Hematopoietic multipotent progenitor cell treated with erythropoietin and hydrocortisone succinate and interleukin-3 and kit ligand, for 8 days (in vitro differentiated cells): ENCODE measurements around the gene KRTAP10-10.
"Not testable (repeated sequence)": the region's sequence is repeated elsewhere in the genome, so short reads cannot be mapped to it uniquely, and the experiment has no call there.

ENCODE experiments used
- DNase-seq: peaks from one replicate; pipeline ENCODE4 v3.0.0-alpha.2; 2015

The KRTAP10-10 gene

DNA sequence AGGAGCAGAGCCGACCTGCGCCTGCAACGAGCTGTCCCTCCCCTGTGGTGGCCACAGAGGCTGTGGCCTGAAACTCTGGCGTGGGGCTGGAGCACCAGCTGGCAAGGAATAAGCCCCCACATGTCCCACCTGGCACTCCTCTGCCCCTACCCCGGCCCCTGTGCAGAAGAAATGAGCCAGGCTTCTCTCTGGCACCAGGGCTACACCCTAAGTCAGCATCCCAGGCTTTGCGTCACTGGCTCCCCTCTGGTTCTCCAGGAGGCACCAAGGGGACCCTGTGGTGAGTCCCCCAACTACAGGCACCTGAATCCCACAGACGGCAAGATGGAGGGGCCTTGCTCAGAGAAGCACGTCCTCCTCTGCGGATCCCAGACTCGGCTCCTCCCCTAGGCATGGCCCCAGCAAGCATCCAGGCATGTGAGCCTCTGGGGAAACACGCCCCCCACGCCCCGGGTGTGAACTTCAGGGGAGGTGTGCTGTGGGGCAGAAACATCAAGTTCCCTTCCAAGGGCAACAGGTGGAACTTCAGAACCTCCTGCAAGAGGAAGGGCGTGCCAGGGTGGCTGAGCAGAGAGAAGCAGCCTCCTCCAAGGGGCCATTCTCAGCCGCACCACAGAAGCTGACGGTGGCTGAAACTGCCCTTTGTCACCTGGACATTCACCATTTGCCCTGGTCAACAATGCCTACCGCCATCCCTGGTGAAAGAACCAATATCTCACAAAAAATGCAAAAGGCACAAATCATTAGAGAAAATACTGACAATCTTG lies 33.9 kb upstream of the KRTAP10-10 start:
- no peak for DNase-seq

GRCh38 chr21:44603911-44604310 lies 33.2 kb upstream of the KRTAP10-10 start:
- no peak for DNase-seq

GRCh38 chr21:44606495-44606894 lies 30.7 kb upstream of the KRTAP10-10 start:
- DNase-seq = no peak

DNA sequence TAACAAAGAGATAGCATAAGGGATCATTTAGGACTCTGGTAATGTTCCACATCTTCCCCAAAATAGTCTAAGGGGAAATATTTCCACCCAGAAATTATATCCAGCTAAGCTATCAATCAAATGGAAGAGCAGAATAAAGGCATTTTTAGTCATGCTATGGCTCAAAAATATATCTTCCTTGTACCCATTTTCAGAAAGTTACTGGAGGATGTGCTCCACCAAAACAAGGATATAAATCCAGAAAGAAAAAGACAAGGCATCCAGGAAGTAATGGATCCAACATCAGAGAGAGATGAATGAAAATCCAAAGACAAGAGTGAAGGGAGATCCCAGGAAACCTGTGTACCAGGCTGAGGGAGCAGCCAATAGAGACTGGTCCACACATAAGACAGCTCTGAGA lies 28.0 kb upstream of the KRTAP10-10 start:
- no peak for DNase-seq

DNA sequence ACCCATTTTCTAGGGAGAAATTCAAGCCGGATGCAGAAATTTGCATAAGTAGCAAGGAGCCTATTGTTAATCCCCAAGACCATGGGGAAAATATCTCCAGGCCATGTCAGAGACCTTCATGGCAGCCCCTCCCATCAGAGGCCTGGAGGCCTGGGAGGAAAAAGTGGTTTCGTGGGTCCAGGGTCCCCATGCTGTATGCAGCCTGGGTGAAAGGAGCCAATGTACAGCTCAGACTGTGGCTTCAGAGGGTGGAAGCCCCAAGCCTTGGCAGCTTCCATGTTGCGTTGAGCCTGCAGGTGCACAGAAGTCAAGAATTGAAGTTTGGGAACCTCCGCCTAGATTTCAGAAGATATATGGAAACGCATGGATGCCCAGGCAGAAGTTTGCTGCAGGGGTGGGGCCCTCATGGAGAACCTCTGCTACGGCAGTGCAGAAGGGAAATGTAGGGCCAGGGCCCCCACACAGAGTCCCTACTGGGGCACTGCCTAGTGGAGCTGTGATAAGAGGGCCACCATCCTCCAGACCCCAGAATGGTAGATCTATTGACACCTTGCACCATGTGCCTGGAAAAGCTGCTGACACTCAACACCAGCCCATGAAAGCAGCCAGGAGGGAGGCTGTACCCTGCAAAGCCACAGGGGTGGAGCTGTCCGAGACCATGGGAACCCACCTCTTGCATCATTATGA lies 26.9 kb upstream of the KRTAP10-10 start:
- DNase-seq = not testable (repeated sequence)

GRCh38 chr21:44611551-44611950 lies 25.6 kb upstream of the KRTAP10-10 start:
- no peak for DNase-seq

DNA sequence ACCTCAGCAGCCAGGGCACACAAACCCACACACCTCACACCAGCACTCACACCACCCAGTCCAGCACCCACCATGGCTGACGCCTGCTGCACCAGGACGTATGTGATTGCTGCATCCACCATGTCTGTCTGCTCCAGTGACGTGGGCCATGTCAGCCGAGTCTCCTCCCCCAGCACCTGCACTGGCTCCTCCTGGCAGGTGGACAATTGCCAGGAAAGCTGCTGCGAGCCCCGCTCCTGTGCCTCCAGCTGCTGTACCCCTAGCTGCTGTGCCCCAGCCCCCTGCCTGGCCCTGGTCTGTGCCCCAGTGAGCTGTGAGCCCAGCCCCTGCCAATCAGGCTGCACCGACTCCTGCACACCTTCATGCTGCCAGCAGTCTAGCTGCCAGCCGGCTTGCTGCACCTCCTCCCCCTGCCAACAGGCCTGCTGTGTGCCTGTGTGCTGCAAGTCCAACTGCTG lies 25.1 kb upstream of the KRTAP10-10 start, which contains the start of gene KRTAP10-8:
KRTAP10-8 (plus strand) TSS at position 51 of the 458 bp plus-strand sequence; CDS start at position 73, 22 bp downstream.
- DNase-seq = no peak

- DNase-seq = no peak
These were observed 24.4 kb upstream of the KRTAP10-10 start for GRCh38 chr21:44612669-44613229.

GRCh38 chr21:44613386-44614155 lies 23.6 kb upstream of the KRTAP10-10 start:
- no peak for DNase-seq

DNA sequence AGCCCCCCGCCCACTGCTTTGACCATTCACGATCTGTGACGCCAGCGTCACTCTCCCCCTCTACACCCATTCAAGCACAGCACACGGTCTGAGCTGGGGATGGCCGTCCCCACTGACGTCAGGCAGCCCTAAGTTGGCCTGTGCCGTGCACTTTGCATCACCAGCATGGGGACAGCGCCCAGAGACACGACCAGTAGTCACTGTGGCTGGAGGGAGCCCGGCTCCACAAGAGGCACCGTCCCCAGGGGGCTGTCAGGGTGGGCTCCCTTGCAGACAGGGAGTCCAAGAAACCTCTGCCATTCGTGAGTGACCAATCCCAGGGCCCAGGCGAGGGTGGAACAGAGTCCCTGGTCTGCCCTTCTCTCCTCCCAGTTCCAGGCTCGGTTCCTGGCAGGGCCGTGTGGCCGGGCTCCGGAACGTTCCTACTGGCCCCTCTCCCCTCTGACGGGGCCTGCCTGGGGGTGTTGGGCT lies 23.0 kb upstream of the KRTAP10-10 start:
- no peak for DNase-seq

- no peak for DNase-seq
These were observed 22.2 kb upstream of the KRTAP10-10 start for GRCh38 chr21:44614961-44615391.

GRCh38 chr21:44615466-44615865 lies 21.7 kb upstream of the KRTAP10-10 start:
- DNase-seq = no peak

GRCh38 chr21:44615911-44616590 lies 21.1 kb upstream of the KRTAP10-10 start:
- no peak for DNase-seq

DNA sequence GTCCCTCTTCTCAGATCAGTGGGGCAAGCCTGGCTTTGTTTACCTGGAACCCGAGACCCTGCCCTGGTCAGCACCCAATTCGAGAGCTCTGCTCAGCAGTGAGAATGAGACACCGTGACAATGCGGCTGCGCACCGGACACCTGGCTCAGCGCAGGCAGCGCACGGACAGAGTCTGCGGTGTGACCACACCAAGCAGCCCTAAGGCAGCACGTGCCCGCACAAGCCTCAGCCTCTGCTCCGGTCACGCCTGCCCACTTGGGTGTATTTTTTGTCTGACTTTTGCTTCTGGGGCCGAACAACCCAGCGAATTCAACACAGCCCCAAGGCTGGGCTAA lies 20.6 kb upstream of the KRTAP10-10 start:
- no peak for DNase-seq

- DNase-seq = no peak
These were observed 20.1 kb upstream of the KRTAP10-10 start for GRCh38 chr21:44617071-44617501.

DNA sequence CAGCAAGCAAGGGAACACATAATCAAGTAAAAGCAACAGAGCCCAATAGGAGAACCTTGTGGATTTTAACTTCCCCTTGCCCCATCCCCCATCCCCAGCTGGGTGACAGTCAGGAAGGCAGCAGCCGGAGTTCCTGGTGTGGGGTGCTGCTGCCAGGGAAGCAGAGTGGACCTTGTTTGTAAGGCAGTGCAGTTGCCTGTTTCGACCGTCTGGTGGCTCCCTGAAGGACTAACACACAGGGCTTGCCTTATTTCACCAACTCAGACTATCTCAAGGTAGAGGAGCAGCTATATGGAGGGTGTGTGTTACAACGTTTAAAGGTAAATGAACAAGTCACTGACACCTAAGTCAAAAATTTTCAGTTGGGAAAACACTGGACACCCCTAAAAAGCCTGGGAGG lies 18.7 kb upstream of the KRTAP10-10 start:
- peak; percentile 34 for DNase-seq

DNA sequence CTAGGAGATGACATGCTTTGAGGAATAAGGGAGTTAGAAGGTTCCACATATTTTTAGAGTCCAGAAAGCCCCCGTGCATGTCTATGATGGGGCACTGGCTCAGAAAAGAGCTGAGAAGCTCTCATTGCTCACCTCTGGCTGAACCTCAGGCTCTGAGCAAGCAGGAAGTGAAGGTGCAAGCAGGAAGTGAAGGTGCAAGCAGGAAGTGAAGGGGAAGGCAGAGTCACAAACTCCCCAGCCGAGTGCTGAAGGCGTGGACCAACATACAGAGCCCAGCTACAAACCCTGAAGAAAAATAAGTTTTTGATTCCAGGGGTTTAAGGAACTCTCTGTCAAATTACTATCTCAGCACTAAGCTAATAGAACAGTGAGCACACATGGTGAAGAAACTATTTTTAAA lies 18.2 kb upstream of the KRTAP10-10 start:
- no peak for DNase-seq

- DNase-seq = no peak
These were observed 17.3 kb upstream of the KRTAP10-10 start for GRCh38 chr21:44619886-44620285.

DNA sequence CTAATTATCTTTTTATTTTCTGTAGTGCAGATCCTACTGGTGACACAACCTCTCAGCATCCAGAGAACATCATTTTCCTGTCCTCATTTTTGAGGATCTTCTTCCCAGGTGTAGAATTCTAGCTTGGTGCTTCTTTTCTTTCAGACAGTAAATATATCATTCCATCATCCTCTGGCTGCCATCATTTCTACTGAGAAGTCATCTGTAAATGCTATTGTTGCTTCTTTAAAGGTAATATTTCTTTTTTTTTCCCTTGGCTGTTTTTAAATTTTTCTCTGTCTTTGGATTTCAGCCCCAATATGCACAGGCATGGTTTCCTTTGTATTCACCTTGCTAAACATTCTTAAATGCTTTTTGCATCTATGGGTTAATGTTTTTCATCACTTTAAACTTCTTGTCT lies 13.6 kb upstream of the KRTAP10-10 start:
- no peak for DNase-seq

GRCh38 chr21:44625756-44626155 lies 11.4 kb upstream of the KRTAP10-10 start:
- no peak for DNase-seq

GRCh38 chr21:44626262-44626661 lies 10.9 kb upstream of the KRTAP10-10 start:
- no peak for DNase-seq

GRCh38 chr21:44626673-44627143 lies 10.4 kb upstream of the KRTAP10-10 start, which contains the start of gene KRTAP10-9:
TSS of gene KRTAP10-9 (plus strand) at chr21:44627093. CDS start at chr21:44627172, 79 bp downstream.
- no peak for DNase-seq
